ENCODE measurements around the gene PADI1.

The PADI1 gene

DNA sequence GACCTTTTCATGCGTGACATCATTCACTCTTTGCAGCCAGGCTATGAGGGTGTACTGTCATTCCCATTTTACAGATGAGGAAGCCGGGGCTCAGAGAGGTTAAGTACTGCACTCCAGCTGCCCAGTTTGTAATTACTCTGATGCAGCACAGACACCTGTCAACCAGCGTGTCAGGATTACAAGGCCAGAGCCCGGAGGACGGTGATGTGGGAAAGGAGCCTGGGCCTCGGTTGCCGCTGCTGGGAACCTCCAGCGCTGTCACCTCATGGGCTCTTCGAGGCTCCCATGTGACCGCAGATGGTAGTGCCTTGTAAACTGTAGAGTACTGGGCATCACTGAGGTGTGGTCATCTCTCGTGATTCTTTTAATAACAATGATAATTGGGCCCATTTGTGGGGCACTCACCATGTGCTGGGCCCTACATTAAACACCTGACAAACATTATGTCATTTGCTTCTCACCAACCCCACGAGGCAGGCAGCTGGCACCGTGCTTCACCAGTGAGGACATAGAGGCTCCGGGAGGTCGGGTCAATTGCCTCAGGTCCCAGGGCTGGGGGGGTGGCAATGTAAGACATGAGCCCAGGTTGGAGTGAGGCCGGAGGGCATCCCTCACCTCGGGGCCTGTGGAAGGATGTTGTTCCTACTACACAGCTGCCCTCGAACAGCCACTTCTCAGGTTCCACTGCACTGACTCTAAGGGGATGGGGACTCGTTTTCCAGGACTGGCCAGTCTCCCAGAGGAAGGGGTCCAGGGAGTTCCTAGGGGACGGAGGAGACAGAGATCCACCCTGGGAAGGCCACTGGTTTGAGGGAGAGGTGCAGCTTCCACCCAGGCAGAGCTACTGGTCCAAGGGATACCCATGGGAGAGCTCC lies 42.8 kb upstream of the PADI1 start:
- TF ChIP-seq, protein P1, sequence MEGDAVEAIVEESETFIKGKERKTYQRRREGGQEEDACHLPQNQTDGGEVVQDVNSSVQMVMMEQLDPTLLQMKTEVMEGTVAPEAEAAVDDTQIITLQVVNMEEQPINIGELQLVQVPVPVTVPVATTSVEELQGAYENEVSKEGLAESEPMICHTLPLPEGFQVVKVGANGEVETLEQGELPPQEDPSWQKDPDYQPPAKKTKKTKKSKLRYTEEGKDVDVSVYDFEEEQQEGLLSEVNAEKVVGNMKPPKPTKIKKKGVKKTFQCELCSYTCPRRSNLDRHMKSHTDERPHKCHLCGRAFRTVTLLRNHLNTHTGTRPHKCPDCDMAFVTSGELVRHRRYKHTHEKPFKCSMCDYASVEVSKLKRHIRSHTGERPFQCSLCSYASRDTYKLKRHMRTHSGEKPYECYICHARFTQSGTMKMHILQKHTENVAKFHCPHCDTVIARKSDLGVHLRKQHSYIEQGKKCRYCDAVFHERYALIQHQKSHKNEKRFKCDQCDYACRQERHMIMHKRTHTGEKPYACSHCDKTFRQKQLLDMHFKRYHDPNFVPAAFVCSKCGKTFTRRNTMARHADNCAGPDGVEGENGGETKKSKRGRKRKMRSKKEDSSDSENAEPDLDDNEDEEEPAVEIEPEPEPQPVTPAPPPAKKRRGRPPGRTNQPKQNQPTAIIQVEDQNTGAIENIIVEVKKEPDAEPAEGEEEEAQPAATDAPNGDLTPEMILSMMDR (IDR thresholded peaks at IDR 0.05; ENCODE audit: low read depth, low read length): no peak
- TF ChIP-seq MYC (IDR thresholded peaks at IDR 0.05; ENCODE audit: low read depth, low read length) (no peak), MAX (IDR thresholded peaks at IDR 0.05; ENCODE audit: low read depth, low read length) (no peak), POLR2A (IDR thresholded peaks at IDR 0.05; ENCODE audit: extremely low read depth, insufficient read length) (no peak)
- no peak for DNase-seq (ENCODE audit: low read depth)
- no peak overlapping the region for H3K4me3 ChIP-seq (ENCODE audit: low read depth, low read length)

DNA sequence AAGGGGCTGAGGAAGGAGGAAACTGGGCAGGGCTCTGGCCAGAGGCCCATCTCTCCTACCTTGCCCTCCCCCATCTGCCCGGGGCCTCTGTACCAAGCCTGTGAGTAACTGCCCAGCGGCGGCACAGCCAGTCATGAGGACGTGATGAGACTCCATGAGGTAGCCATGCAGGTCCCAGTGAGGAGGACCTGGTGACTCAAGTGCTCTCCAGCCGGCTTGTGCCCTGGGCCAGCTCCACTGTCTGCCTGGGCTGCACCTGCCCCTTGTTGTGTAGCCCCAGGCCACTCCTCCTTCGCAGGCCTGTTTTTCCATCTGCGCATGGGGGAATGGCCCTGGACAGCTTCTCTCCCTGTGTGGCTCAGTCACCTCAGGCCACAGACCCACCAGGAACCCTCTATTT lies 42.0 kb upstream of the PADI1 start:
- DNase-seq (ENCODE audit: low read depth): no peak
- no peak overlapping the region for H3K4me3 ChIP-seq (ENCODE audit: low read depth, low read length)
- no peak for TF ChIP-seq MYC (IDR thresholded peaks at IDR 0.05; ENCODE audit: low read depth, low read length)

DNA sequence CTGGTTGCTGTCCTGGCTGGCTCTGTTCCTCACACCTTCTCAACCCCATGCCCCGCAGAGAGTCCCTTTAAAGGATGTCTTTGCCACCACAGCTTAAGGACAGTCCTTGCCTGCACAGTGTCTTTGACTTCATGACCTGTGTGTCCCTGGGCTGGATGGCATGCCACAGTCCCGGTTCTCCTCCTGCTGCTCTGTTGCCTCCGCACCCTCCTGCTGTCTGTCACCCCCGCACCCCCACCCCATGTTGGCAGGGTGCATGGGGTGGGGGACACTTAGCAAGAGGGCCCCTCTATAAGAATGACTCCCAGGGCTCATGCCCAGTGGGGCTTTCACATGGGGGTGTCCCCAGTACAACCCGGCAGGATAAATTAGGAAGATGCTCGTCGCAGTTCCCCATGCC lies 41.6 kb upstream of the PADI1 start:
- TF ChIP-seq POLR2A (IDR thresholded peaks at IDR 0.05; ENCODE audit: extremely low read depth, insufficient read length): no peak
- TF ChIP-seq, protein P1 (IDR thresholded peaks at IDR 0.05; ENCODE audit: low read depth, low read length): no peak
- DNase-seq (ENCODE audit: low read depth): no peak
- no peak overlapping the region for H3K4me3 ChIP-seq (ENCODE audit: low read depth, low read length)

DNA sequence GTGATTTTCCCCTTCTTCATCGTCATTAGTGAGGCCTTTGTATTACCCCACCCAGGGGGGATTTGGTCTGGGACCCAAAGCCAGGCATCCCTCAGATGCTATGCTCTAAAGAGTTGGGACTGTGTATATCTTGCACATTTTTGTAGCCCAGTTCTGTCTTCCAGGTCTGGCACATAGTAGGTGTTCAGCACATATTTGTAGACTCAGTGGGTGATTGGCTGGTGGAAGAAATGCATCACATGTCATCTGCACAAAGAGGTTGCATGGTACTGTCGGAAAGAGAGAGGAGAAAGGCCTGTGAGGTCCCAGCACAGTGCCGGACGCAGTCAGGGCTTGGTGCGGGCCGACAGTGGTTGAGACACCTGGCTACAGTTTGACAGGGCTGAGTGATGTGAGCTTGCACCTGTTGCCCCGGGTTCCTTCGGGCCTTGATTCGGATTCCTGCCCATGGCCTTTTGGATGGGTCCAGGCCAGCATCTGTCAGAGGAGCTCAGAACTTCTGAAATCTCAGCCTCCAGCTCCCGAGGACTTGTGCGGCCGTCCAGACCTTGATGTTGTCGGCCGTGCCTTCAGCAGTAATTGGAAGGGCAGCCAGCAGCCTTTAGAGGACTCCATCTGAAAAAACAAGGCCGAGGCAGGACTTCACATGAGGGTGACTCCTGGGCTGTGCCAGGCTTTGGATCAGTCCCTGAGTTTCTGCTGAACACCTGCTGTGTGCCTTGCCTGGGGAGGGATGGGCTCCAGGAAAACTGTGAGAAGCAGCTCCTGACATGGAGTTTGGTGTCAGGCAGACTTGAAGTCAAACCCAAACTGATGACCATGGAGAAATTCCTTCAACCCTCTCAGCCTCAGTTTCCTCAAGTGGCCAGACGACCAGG lies 40.9 kb upstream of the PADI1 start:
- H3K4me3 ChIP-seq (ENCODE audit: low read depth, low read length): no peak overlapping the region
- TF ChIP-seq MYC (IDR thresholded peaks at IDR 0.05; ENCODE audit: low read depth, low read length) (no peak), MAX (IDR thresholded peaks at IDR 0.05; ENCODE audit: low read depth, low read length) (no peak), POLR2A (IDR thresholded peaks at IDR 0.05; ENCODE audit: extremely low read depth, insufficient read length) (no peak)
- TF ChIP-seq, protein P1 (IDR thresholded peaks at IDR 0.05; ENCODE audit: low read depth, low read length): no peak

GRCh38 chr1:17165823-17166222 lies 39.1 kb upstream of the PADI1 start:
- DNase-seq (ENCODE audit: low read depth): no peak
- no peak overlapping the region for H3K4me3 ChIP-seq (ENCODE audit: low read depth, low read length)
- TF ChIP-seq, protein P1 (IDR thresholded peaks at IDR 0.05; ENCODE audit: low read depth, low read length): no peak
- TF ChIP-seq POLR2A (IDR thresholded peaks at IDR 0.05; ENCODE audit: extremely low read depth, insufficient read length) (no peak), MAX (IDR thresholded peaks at IDR 0.05; ENCODE audit: low read depth, low read length) (no peak), MYC (IDR thresholded peaks at IDR 0.05; ENCODE audit: low read depth, low read length) (no peak)

More for the DNA sequence above, 40.9 kb upstream of the PADI1 start:
- no peak for DNase-seq (ENCODE audit: low read depth)

- TF ChIP-seq, protein P1 (IDR thresholded peaks at IDR 0.05; ENCODE audit: low read depth, low read length): no peak
- TF ChIP-seq POLR2A (IDR thresholded peaks at IDR 0.05; ENCODE audit: extremely low read depth, insufficient read length): no peak
- TF ChIP-seq MYC (IDR thresholded peaks at IDR 0.05; ENCODE audit: low read depth, low read length): no peak
- TF ChIP-seq MAX (IDR thresholded peaks at IDR 0.05; ENCODE audit: low read depth, low read length): no peak
- no peak overlapping the region for H3K4me3 ChIP-seq (ENCODE audit: low read depth, low read length)
- DNase-seq (ENCODE audit: low read depth): no peak
Observed at GRCh38 chr1:17167041-17167785, 37.7 kb upstream of the PADI1 start.
